HG03439 (cell line): ENCODE data around the gene RBPJL.

Experiments used
- ATAC-seq: cut with Tn5 transposase; IDR thresholded peaks from one replicate; pipeline ENCODE4 v1.9.1; 2021; ENCODE audit warnings: mild to moderate bottlenecking, moderate library complexity; ENCODE audit not compliant: unreplicated experiment

The RBPJL gene

DNA sequence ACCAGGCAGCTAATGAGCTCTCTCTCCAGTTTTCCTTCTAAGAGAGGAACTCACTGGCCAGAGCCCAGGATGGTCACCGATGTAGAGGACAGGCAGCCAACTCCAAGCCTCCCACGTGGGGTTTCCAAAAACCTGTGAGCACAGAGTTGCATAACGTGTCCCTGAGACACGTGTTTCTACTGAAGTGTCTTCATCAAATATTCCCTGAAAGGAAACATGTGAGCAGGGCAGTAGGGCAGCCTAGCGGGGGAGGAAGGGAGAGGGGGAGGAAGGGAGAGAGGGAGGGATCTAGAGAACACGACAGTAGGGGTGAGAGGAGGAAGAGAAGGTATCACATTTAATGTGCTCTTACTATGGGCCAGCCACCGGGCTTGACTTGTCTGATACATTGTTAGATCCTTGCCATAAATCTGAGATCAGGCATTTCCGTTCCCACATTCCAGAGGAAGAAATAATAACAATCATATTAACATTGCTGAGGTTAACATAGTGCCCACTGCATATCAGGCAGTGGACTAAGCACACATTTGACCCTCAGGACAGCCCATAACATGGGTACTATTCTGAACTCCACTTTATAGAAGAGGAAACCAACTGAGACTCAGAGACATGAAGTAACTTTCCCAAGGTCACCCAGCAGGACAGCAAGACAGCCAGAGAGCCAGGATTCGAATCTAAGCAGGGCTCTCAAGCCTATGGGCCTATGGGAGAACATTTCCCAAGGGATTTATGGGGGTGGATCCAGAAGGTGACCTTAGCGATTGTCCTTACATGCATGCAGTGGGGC lies 51.8 kb downstream of the RBPJL start:
- ATAC-seq, result no peak

DNA sequence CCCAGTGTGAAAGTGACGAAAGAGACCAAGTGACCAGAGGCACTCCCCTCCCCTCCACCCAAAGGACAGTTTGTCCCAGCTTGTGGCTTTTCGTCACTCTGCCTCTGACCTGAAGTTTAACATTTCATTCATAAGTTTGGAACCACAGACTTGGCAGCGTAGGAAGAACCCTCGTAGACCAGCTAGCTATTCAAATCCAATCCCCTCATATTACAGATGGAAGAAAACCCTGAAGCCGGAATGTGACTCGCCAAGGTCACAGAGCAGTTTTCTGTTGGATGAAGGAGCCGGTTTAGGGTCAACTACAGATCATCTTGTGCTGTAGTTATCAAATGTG lies 52.4 kb downstream of the RBPJL start:
- ATAC-seq, result no peak

DNA sequence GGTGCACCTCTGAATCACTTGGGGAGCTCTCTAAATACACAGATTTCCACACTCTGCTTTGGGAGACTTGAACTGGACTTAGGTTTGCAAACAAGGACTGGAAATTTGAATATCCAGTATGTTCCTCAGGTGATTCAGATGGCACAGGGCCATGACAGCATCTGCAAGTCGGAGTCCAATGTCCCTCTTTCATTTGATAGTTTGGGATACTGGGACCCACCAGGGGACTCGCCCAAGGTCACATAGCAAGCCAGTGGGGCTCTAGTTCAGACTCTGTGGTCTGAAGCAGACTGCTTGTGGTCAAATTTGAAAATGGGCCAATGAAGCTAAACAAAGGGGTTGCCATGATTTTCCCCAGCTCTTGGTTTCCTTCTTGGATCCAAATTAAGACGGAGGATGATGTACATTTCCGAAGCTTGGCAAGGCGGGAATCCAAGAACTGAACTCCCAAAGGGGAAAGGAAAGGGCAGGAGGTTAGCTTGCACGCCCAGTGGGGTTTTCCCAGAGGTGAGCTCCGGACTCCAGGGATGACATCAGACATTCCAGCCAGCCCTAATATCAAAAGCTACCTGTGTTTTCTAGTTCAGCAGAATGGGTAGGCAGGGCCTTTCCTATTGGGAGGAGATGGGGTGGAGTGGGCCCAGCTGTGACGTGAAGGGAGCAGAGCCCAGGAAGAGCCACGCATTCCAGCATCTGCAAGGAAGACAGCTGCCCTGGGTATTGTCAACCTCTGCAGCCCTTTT lies 52.9 kb downstream of the RBPJL start:
- no peak for ATAC-seq

DNA sequence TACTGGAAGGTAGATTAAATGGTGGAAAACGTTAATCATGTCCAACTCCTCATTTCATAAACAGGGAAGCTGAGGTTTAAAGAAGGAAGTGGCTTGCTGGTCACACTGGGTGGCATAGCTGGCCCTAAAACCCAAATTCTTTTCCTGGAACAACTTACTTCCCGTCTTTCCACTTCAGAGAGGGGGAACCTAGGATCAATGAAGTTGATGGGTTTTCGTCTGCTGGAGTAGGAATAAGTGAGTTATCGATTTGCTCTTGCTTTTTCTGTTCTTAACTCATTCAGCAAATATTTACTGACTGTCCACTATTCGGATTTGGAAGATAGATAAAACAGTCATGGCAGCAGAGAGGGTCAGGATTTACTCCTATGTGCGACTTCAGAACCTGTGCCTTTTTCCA lies 55.2 kb downstream of the RBPJL start:
- ATAC-seq, result no peak

DNA sequence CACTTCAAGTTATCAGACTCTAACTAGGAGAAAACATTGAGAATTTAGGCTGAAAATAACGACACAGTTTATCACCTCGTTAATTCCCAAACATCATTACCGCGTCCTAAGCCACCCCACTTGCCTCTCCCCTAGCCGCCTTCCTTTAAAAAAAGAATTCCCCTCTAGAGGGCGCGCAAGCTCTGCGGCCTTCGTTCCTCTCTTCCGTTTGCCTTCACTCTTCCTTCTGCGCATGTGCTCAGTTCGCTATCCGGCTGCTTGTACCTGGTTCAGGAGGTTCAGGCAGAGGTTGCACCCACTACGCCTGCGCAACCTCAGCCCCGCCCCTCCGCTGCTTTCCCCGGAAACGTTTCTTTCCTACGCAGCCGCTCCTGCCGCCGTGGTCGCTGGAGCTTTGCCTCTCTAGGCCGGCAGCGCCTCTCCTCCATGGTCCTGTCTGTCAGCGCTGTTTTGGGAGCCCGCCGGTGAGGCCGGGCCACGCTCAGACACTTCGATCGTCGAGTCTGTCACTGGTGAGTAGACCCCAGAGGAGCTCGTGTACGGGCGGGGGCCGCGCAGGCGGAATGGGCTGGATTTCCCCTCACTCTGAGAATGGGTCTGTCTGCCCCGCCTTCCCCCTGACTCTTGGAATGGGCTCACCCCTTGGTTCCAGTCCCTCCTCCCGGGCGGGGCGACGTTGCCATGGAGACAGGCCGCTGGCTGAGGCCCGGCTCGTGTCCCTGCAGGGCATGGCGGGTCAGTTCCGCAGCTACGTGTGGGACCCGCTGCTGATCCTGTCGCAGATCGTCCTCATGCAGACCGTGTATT lies 56.4 kb downstream of the RBPJL start, which contains the start of gene SYS1:
TSS of gene SYS1 (plus strand) at position 353 of the 807 bp plus-strand sequence. CDS start at position 729, 376 bp downstream.
- peak; percentile 83 for ATAC-seq

DNA sequence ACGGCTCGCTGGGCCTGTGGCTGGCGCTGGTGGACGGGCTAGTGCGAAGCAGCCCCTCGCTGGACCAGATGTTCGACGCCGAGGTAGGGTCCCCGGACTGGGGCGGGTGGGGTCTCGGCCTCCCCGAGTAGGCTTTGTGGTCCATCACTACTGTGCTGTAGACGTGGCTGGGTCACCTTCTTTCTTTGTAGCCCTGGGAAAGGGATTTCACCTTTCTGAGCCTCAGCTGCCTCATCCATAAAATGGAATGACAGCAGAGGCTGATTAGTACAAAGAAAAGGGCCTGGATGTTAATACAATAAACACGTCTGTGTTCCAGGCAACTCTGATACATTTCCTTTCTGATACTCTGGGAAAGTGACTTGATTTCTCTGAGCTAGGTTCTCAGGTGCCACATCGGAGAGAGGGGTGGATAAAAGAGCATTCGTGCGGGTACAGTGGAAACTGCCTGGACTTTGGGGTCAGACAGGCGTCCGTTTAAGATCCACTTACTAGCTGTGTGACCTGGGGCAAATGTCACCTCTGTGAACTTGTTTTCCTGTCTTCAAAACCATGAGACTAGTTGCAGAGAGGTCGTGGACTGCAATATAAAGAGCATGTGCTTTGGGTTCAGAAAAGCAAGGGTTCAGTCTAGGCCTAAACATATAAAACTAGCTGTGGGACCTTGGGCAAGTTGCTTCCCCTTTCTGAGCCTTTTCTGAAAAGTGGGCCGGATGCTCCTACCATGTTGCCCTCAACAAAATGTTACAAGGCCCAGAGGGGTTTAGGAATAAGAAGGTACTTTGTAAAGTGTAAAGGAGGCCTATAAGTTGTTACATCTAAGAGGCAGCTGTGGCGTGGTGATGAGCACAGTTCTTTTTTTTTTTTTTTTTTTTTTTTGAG lies 57.2 kb downstream of the RBPJL start:
- no peak for ATAC-seq

DNA sequence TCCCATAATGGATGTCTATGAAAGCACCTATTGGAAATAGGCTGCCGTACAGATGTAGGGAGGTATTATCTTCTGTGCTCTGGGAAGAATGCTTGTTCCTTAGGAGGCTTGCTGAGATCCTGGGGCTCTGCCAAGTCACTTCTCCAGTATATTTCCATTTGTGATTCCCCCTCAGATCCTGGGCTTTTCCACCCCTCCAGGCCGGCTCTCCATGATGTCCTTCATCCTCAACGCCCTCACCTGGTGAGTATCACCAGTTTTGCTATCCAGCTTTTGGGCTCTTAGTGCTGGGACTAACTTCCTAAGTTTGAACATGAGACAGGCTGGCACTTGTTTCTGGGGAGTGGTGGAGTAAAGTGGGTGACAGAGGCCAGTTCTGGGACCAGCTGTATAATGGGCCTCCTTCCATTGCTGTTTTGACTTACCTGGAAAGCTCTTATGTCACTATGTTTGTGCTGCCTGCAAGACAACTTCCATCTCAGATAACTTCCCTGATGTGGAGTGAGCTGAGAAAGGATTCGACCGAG lies 58.9 kb downstream of the RBPJL start:
- ATAC-seq, result no peak

DNA sequence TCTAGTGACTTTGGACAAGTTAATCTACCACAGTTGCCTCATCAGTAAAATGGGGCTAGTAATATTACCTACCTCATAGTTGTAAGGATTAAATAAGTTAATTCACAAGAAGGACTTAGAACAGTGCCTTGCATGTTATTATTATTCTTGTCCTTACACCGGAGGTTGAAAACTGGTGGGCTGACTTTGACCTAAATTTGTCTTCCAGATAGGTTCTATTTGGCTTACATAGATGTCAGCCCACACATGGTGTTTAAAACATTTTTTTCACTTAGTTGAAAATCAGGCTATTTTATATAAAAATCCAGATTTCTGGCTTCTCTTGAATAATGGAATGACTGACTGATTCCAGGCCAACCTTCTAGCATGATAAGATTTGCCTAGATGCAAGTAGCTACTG lies 59.6 kb downstream of the RBPJL start:
- ATAC-seq, result no peak

DNA sequence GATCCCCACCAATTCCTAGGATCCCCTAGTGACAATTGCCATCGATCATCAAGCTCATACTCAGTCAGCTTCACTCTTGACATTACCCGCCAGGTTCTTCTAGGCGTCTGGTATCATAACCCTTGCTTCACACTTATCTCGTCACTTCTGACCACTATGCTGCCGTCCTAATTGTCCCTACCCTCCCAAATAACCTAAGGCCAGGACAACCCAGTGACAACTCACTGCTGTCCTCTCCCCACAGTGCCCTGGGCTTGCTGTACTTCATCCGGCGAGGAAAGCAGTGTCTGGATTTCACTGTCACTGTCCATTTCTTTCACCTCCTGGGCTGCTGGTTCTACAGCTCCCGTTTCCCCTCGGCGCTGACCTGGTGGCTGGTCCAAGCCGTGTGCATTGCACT lies 60.0 kb downstream of the RBPJL start:
- ATAC-seq, result no peak

DNA sequence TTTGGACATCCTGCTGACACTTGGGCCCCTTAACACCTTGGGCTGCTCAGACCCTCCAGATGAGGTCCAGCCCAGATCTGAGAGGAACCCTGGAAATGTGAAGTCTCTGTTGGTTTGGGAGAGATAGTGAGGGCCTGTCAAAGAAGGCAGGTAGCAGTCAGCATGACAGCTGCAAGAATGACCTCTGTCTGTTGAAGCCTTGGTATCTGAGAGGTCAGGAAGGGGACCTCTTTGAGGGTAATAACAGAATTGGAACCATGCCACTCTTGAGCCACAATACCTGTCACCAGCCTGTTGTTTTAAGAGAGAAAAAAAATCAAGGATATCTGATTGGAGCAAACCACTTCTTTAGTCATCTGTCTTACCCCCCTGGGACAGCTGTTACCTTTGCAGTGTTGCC lies 60.5 kb downstream of the RBPJL start:
- no peak for ATAC-seq
